H1 (cell line): Measurements from ENCODE around the gene SMIM38. TPM values are rescaled to one million over a fixed set of nuclear protein-coding genes. Genes with fewer than 3 reads are reported as not detected.

Source experiments
- CTCF ChIA-PET: fragments of 300-600 bp; sonication (Branson Sonifier 250); formaldehyde crosslinking; loops from one replicate; lab custom pipeline; 2021; ENCODE audit not compliant: partially characterized antibody; lab: Charles Lee
- POLR2A ChIA-PET: fragments of 300-600 bp; sonication (Branson Sonifier 250); formaldehyde crosslinking; loops from one replicate; lab custom pipeline; 2021; ENCODE audit warnings: inconsistent platforms; ENCODE audit not compliant: partially characterized antibody; lab: Charles Lee
- DNase-seq, 2 experiments: peaks; one replicate each; pipeline versions ENCODE4 v3.0.0 to v3.0.0-alpha.2; 2010 to 2022; ENCODE audit warnings: low spot score in 2 of 2, low read depth in 1 of 2, mixed read lengths in 1 of 2
- FAIRE-seq: peaks from 2 replicates; lab custom pipeline; 2011; peaks lifted over from hg19 to GRCh38; lab: Jason Lieb, UNC
- H2AFZ ChIP-seq: 2 replicates; pipeline ENCODE4 v1.8.1; 2012; ENCODE audit warnings: low read length, inconsistent platforms
- H2AK5ac ChIP-seq: 2 replicates; pipeline ENCODE4 v1.6.1; 2013; ENCODE audit warnings: low read depth, low read length
- H2BK120ac ChIP-seq: replicated peaks from 2 replicates; pipeline ENCODE3; 2013; ENCODE audit warnings: low read depth, low read length, inconsistent platforms
- H2BK12ac ChIP-seq: 2 replicates; pipeline ENCODE4 v1.6.1; 2013; ENCODE audit warnings: low read depth, low read length
- H2BK15ac ChIP-seq: 2 replicates; pipeline ENCODE4 v1.6.1; 2013; ENCODE audit warnings: low read length
- H2BK20ac ChIP-seq: 2 replicates; pipeline ENCODE4 v1.6.1; 2013; ENCODE audit warnings: low read length
- H2BK5ac ChIP-seq: 2 replicates; pipeline ENCODE4 v1.6.1; 2013; ENCODE audit warnings: low read depth, low read length
- H3K14ac ChIP-seq: 2 replicates; pipeline ENCODE4 v1.6.1; 2013; ENCODE audit warnings: inconsistent platforms; ENCODE audit not compliant: insufficient read length
- H3K18ac ChIP-seq: 2 replicates; pipeline ENCODE4 v1.6.1; 2013; ENCODE audit warnings: low read length; ENCODE audit errors: extremely low read depth
- H3K23ac ChIP-seq: 2 replicates; pipeline ENCODE4 v1.6.1; 2013; ENCODE audit warnings: inconsistent platforms; ENCODE audit not compliant: insufficient read length
- H3K23me2 ChIP-seq: 2 replicates; pipeline ENCODE4 v1.6.1; 2013; ENCODE audit warnings: low read depth, low read length
- H3K27ac ChIP-seq: 2 replicates; pipeline ENCODE4 v1.6.1; 2011; ENCODE audit warnings: low read depth, low read length, inconsistent platforms
- H3K27me3 ChIP-seq, 4 experiments: replicated peaks in 1 of 4; 1 replicate in 1 of 4; 2 replicates in 3 of 4; pipeline versions ENCODE4 v1.6.1 to v1.8.1; 2011 to 2013; ENCODE audit warnings: low read length in 3 of 4, mild to moderate bottlenecking in 3 of 4, inconsistent platforms in 2 of 4, mixed read lengths in 2 of 4, moderate library complexity in 1 of 4; ENCODE audit not compliant: control insufficient read depth in 3 of 4, insufficient read depth in 3 of 4; ENCODE audit errors: extremely low read depth in 1 of 4
- H3K36me3 ChIP-seq, 4 experiments: 2 replicates each; pipeline versions ENCODE4 v1.6.1 to v1.8.1; 2011 to 2013; ENCODE audit warnings: mild to moderate bottlenecking in 4 of 4, low read length in 3 of 4, moderate library complexity in 2 of 4, control low read depth in 1 of 4, inconsistent platforms in 1 of 4; ENCODE audit not compliant: insufficient read depth in 4 of 4, control insufficient read depth in 2 of 4
- H3K4ac ChIP-seq: replicated peaks from 2 replicates; pipeline ENCODE3; 2013; ENCODE audit warnings: low read length, low read depth, mixed read lengths, inconsistent platforms; ENCODE audit not compliant: insufficient read length
- H3K4me1 ChIP-seq, 4 experiments: replicated peaks in 1 of 4; 1 replicate in 1 of 4; 2 replicates in 3 of 4; pipeline versions ENCODE4 v1.6.1 to v1.8.1; 2011 to 2013; ENCODE audit warnings: low read length in 3 of 4, inconsistent platforms in 2 of 4, mixed read lengths in 1 of 4; ENCODE audit not compliant: insufficient read depth in 4 of 4, control insufficient read depth in 3 of 4
- H3K4me2 ChIP-seq, 2 experiments: 2 replicates each; pipeline versions ENCODE4 v1.6.1 to v1.8.1; 2011 to 2013; ENCODE audit warnings: low read depth in 2 of 2, low read length in 2 of 2, control low read depth in 1 of 2, inconsistent platforms in 1 of 2, mild to moderate bottlenecking in 1 of 2; ENCODE audit not compliant: insufficient read depth in 1 of 2
- H3K4me3 ChIP-seq, 4 experiments: fragments of 200-600, 300-600 bp in 1 of 4; sonication (generic), shearing (Covaris generic), sonication (Bioruptor Twin) in 1 of 4; 2 replicates each; pipeline versions ENCODE4 v1.5.1 to v1.8.1; 2011 to 2016; ENCODE audit warnings: low read length in 4 of 4, low read depth in 3 of 4, control low read depth in 2 of 4, inconsistent platforms in 2 of 4, mild to moderate bottlenecking in 2 of 4, mixed read lengths in 1 of 4, moderate library complexity in 1 of 4; ENCODE audit not compliant: insufficient read depth in 2 of 4; ENCODE audit errors: extremely low read depth in 1 of 4
- H3K56ac ChIP-seq: replicated peaks from 2 replicates; pipeline ENCODE3; 2013; ENCODE audit warnings: low read depth, mild to moderate bottlenecking, mixed read lengths, low read length, inconsistent platforms; ENCODE audit not compliant: insufficient read length
- H3K79me1 ChIP-seq: 2 replicates; pipeline ENCODE4 v1.6.1; 2013; ENCODE audit warnings: low read depth, low read length, control low read depth
- H3K79me2 ChIP-seq, 2 experiments: 2 replicates each; pipeline versions ENCODE4 v1.6.1 to v1.8.1; 2012 to 2013; ENCODE audit warnings: low read length in 2 of 2, mild to moderate bottlenecking in 2 of 2, inconsistent platforms in 1 of 2; ENCODE audit not compliant: insufficient read depth in 2 of 2, control insufficient read depth in 1 of 2
- H3K9ac ChIP-seq, 4 experiments: replicated peaks in 1 of 4; 1 replicate in 1 of 4; 2 replicates in 3 of 4; pipeline versions ENCODE4 v1.6.1 to v1.8.1; 2011 to 2013; ENCODE audit warnings: low read depth in 3 of 4, low read length in 3 of 4, control low read depth in 2 of 4, mild to moderate bottlenecking in 2 of 4, moderate library complexity in 2 of 4, inconsistent platforms in 1 of 4; ENCODE audit errors: extremely low read depth in 1 of 4
- H3K9me3 ChIP-seq, 2 experiments: 2 replicates each; pipeline versions ENCODE4 v1.6.1 to v1.8.1; 2012 to 2013; ENCODE audit warnings: mild to moderate bottlenecking in 2 of 2, moderate library complexity in 2 of 2, control low read depth in 1 of 2, inconsistent platforms in 1 of 2, low read depth in 1 of 2, low read length in 1 of 2, mixed read lengths in 1 of 2; ENCODE audit not compliant: insufficient read depth in 2 of 2
- H4K20me1 ChIP-seq, 2 experiments: replicated peaks in 1 of 2; 2 replicates each; pipeline versions ENCODE3 to v1.8.1; 2011 to 2013; ENCODE audit warnings: inconsistent platforms in 2 of 2, low read length in 2 of 2, mild to moderate bottlenecking in 1 of 2; ENCODE audit not compliant: insufficient read depth in 2 of 2, control insufficient read depth in 1 of 2
- H4K5ac ChIP-seq: 2 replicates; pipeline ENCODE4 v1.6.1; 2013; ENCODE audit warnings: low read length, low read depth, mixed read lengths, inconsistent platforms; ENCODE audit not compliant: insufficient read length
- H4K8ac ChIP-seq: 2 replicates; pipeline ENCODE4 v1.8.0; 2013; ENCODE audit warnings: mild to moderate bottlenecking, moderate library complexity, low read length, inconsistent platforms; ENCODE audit not compliant: insufficient read depth; ENCODE audit errors: extremely low read depth
- H4K91ac ChIP-seq: replicated peaks from 2 replicates; pipeline ENCODE3; 2013; ENCODE audit warnings: low read length, mixed read lengths, inconsistent platforms; ENCODE audit not compliant: insufficient read length
- EGR1 ChIP-seq: IDR thresholded peaks from 2 replicates; pipeline ENCODE4 v1.6.1; 2011; ENCODE audit warnings: low read depth, low read length, borderline replicate concordance
- HDAC2 ChIP-seq, 2 experiments: fragments of 300-600 bp in 1 of 2; sonication (generic) in 1 of 2; IDR thresholded peaks; 2 replicates each; pipeline ENCODE4 v1.6.1; 2011 to 2012; ENCODE audit warnings: low read depth in 2 of 2, low read length in 2 of 2, mild to moderate bottlenecking in 2 of 2, moderate library complexity in 2 of 2, borderline replicate concordance in 1 of 2, inconsistent platforms in 1 of 2
- HDAC6 ChIP-seq: IDR thresholded peaks from one replicate; pipeline ENCODE4 v1.7.1; 2012; ENCODE audit warnings: low read depth, mild to moderate bottlenecking, inconsistent platforms, low read length, moderate library complexity
- NANOG ChIP-seq: IDR thresholded peaks from 2 replicates; pipeline ENCODE4 v1.6.1; 2011; ENCODE audit warnings: low read length, low read depth, mild to moderate bottlenecking, inconsistent platforms; ENCODE audit not compliant: insufficient read depth, poor library complexity, severe bottlenecking
- POLR2AphosphoS5 ChIP-seq: IDR thresholded peaks from 2 replicates; pipeline ENCODE4 v1.6.1; 2011; ENCODE audit warnings: low read depth, low read length
- RFX5 ChIP-seq: IDR thresholded peaks from 2 replicates; pipeline ENCODE4 v1.6.1; 2011; ENCODE audit warnings: low read depth, low read length, improper control_type of control experiment, borderline replicate concordance
- RNF2 ChIP-seq: fragments of 200-900, 300-1000 bp; sonication (generic); IDR thresholded peaks from 2 replicates; pipeline ENCODE4 v1.7.1; 2016; ENCODE audit warnings: borderline replicate concordance, low read depth, mild to moderate bottlenecking, antibody characterized with exemption, low read length; ENCODE audit not compliant: poor library complexity, severe bottlenecking; ENCODE audit errors: missing control alignments
- WGBS, 2 experiments: shearing (Covaris generic) in 1 of 2; methylation state at CpG; one replicate each; pipeline versions ENCODE4 v1.1.6 to v1.1.7; 2013 to 2015; ENCODE audit warnings: low lambda C conversion rate in 2 of 2, mixed read lengths in 2 of 2, inconsistent platforms in 1 of 2, low coverage in 1 of 2, missing lambda C conversion rate in 1 of 2; ENCODE audit not compliant: insufficient replicate concordance in 2 of 2, insufficient coverage in 1 of 2, insufficient read length in 1 of 2; ENCODE audit errors: extremely low coverage in 1 of 2, missing lambda C conversion rate in 1 of 2; 5-methylcytosine and 5-hydroxymethylcytosine counted together
- polyA plus RNA-seq, 7 experiments: library from polyadenylated mRNA; depleted of rRNA in 3 of 7; stranded (reverse) in 5 of 7; unstranded in 2 of 7; fragments of >200 nt in 5 of 7; fragments of 200-250 nt in 2 of 7; gene quantifications; 1 replicate in 5 of 7; 2 replicates in 1 of 7; 4 replicates in 1 of 7; pipeline versions ENCODE4 v1.2.1 to v1.2.3, GENCODE V29; 2011 to 2013; ENCODE audit warnings: missing spikeins in 2 of 7, mixed read lengths in 2 of 7
- total RNA-seq: library from RNA; stranded (reverse); fragmentation: NEBNext Ultra II Directional; extraction: Animal tissue kit (Norgen Biotek cat#: 25700); gene quantifications from 2 replicates; pipeline ENCODE4 v1.2.1, GENCODE V29; 2021

The SMIM38 gene
- total and polyA plus RNA-seq, 2 of the 8 experiments (the other 6 are each of a cell fraction or from before 2014, with no cell fraction given): 0.17 to 0.20 TPM

DNA sequence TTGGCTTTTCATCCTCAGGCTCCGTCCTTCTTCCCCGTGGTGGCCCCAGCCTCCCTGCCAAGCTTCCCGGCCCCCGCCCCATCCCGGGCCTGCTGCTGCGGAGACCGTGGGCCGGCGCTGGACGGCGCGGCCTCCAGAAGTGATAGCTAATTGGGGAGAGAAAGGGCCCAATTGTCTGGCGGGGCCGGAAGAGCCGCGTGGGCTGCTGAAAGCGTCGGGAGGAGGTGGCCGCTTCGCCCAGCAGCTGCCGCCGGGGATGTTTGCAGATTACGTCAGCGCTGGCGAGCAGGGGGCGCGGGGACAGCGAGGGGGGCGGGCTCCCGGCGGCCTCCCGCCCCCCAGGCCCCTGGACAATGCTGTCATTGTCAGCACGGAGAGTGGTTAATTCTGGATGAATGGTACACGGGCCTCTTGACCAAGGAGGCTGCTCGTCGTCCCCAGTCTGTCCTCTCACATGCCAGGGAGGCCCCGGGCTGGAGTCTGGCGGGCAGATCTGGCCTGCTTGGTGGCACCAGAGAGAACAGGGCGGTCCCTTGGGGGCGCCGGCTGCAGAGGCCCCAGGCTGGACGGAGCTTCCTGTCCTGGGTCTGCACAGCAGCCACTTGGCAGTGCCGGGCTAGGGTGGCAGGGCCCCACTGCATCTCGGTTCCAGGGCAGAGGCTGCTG lies 1.6 kb downstream of the SMIM38 start:
- WGBS, 2 experiments: 80% methylated on average over 28 of the region's 44 CpGs; no CpG with 5 or more reads in 1 of the 2 experiments

More for the DNA sequence above, 1.6 kb downstream of the SMIM38 start:
- no peak overlapping the region for H3K14ac ChIP-seq
- H3K9ac ChIP-seq: no peak overlapping the region
- H3K27ac ChIP-seq: no peak overlapping the region
- H2BK20ac ChIP-seq: 0 out of 2 replicates have a peak overlapping the region, but pooled peaks have one; percentile 32
- DNase-seq: no peak
- H3K9me3 ChIP-seq: no peaks in the 10 kb centered on the region
- TF ChIP-seq POLR2AphosphoS5 (no peak), RNF2 (no peak), NANOG (no peak), HDAC6 (no peak), RFX5 (no peak), EGR1 (no peak), HDAC2 (IDR thresholded peaks at IDR 0.05; ENCODE audit: borderline replicate concordance in 1 of 2, low read depth in 2 of 2, low read length in 2 of 2) (no peak)
- TF ChIP-seq, all 59 proteins: peak for 0
- peaks cover 0 to 6% (median 3%) of the 10 kb centered on the region in 4 experiments for H3K4me1 ChIP-seq
- H3K27me3 ChIP-seq: no peaks in the 10 kb centered on the region
- no peaks in the 10 kb centered on the region for H3K23me2 ChIP-seq
- H4K20me1 ChIP-seq: no peaks in the 10 kb centered on the region
- no peaks in the 10 kb centered on the region for H3K79me2 ChIP-seq
- H2BK15ac ChIP-seq: no peak overlapping the region
- POLR2A ChIA-PET: no interaction called here
- no peak overlapping the region for H2AK5ac ChIP-seq
- H3K56ac ChIP-seq: no peak overlapping the region
- H4K91ac ChIP-seq: no peak overlapping the region
- H3K36me3 ChIP-seq: no peaks in the 10 kb centered on the region
- H3K4ac ChIP-seq: peak overlapping the region; percentile 71
- no peak overlapping the region for H3K4me3 ChIP-seq
- H2BK5ac ChIP-seq: no peak overlapping the region
- H3K4me2 ChIP-seq: no peak overlapping the region
- no peak for FAIRE-seq
- H2BK12ac ChIP-seq: no peak overlapping the region
- H4K5ac ChIP-seq: no peak overlapping the region
- H2BK120ac ChIP-seq: no peak overlapping the region
- peak overlapping the region; percentile 80; the same call in 1 of the 2 replicates for H4K8ac ChIP-seq
- CTCF ChIA-PET: interaction anchor here (1.6 to 4.4 kb wide), 3 partner anchors 26 to 56 kb away, joined by 5 to 25 read pairs (median 5); no protein-coding TSS in a partner anchor
- H3K18ac ChIP-seq: no peak overlapping the region; the same call in none of the 2 replicates
- H2AFZ ChIP-seq: no peak overlapping the region
- H3K23ac ChIP-seq: no peak overlapping the region
- no peaks in the 10 kb centered on the region for H3K79me1 ChIP-seq
